ENCODE measurements around the gene VSX2.

The VSX2 gene

DNA sequence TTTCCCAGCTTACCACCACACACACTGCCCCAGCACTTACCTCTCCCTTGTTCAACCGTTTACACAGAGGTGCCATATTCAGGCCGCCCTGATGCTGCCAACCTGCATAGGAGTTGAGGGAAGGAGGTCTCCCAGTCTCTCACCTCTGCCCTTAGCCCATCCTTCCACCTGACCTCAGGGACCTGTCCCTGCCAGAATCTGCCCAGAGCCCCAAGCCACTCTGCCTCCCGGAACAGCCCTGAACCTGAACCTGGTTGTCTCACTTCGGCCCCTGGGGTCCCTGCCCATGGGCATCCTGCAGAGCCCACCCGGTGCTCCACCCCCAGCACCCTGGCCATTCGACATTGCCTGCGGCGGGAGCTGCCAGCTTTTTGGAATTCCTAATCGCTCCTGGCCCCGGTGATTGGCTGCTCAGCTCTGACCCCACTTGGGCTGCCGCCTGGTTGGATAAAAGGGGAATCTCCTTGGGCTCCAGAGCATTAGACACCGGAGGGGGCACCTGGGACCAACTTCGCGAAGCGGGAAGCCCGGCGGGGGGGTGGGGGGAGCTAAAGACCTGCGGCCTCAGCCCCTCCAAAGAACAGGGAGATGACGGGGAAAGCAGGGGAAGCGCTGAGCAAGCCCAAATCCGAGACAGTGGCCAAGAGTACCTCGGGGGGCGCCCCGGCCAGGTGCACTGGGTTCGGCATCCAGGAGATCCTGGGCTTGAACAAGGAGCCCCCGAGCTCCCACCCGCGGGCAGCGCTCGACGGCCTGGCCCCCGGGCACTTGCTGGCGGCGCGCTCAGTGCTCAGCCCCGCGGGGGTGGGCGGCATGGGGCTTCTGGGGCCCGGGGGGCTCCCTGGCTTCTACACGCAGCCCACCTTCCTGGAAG, at the start of gene VSX2:
TSS of gene VSX2 (plus strand) at position 476 of the 874 bp plus-strand sequence. CDS start at position 589, 113 bp downstream.
- DNase-seq (ENCODE audit: low read depth in 2 of 2) = no peak

DNA sequence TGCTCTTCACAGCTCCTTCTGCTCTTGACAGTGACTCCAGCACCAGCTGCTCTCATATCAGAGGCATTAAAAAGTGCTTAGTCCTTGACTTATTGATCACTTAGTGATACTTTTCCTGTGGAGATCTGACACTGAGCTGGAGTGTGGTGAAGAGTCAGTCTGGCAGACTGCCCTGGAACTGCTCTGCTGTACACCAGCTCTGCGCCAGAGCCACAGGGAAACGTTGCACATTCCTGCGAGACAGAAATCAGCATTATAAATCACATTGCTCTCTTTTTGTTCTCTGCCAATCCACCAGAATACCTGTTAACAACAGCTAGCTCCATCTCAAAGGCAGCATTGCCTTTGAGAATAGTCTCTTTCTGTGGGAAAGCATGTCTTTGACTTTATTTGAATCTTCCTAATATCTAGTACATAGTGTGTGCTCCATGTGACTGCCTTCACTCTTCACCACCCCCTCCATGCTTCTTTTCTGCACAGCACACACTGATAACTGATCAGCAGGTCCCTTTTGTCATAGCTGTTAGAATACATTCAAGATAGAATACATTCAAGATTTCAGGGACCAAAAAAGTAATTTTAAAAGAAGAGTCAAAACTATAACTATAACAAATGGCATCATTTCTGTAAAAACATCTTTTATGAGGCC, 48.2 kb upstream of the VSX2 start:
- no peak for DNase-seq (ENCODE audit: low read depth in 2 of 2)

DNA sequence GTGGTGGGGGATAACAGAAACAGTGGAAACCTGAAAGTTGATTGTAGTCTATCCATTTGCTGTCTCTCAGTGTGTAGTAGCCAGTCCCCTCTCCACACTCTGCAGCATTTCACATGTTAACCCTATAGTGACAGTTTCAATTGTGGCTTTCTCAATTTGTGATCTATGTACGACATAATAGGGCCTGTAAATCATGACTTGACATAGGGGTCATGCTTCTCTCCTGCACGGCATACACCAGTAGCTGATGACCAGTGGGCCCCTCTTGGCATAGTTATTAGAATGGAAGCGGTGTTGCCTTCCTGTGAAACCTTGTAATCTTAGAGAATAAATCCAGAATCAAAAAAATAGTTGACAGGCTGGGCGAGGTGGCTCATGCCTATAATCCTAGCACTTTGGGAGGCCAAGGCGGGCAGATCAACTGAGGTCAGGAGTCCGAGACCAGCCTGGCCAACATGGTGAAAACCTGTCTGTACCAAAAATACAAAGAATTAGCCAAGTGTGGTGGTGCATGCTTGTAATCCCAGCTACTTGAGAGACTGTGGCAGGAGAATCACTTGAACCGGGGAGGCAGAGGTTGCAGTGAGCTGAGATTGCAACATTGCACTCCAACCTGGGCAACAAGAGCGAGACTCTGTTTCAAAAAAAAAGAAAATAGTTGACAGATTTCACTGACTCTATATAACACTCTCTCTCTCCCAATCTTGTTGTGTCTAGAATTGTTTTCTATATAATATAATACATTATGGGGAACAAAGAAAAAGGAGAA, 44.6 kb upstream of the VSX2 start:
- DNase-seq (ENCODE audit: low read depth in 2 of 2) = no peak

DNA sequence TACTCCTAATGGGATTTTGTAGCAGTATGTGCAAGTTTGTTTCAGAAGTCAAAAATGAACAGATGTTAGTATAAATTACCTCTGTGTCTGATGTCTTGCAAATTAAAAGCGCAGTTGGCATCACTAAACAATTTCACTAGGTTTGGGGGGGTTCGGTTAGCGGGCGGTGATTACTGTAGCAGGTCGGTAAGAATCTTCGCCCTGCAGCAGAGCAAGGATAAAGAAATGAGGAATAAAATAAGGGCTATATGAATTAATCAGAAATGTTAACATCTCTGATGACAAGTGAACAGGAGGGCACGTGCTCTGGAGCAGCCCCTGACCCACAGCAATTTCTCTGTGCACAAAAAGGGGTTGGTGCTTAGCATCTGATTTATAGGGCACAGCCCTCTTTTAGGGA, 43.6 kb upstream of the VSX2 start:
- no peak for DNase-seq (ENCODE audit: low read depth in 2 of 2)

DNA sequence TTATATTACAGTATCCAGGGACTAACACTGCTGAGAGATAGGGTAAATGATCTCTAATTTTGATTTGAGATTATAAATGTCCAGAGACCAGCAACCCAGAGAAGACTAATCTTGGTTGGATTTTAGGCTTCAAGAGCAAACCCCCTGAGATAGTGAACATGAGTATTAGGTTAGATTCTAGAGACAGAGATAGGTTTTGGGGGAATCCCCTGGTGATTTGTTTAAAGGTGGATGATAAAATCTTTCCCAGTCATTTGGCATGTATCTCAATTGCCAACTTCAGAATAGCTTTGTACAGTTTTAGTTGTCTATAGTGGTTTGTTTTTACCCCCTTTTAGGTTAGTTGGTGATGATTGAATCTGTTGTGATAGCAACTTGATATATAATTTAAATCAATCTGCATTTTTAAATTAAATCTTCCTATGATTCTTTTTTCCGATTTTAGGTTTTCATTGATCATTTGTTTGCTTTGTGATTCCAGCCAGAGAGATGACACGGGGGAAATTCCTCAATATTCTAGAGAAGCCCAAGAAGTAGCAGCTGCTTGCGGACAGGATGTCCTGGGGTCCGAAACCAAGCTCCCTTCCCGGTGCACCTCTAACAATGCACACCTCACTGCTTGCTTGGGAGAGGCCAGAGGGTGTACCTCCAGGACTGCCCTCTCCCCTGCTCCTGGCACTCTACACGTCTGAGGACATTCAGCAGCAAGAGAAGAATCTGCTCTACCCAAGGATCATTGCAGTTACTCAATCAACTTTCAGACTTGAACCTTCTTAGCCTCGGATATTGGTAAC, 40.6 kb upstream of the VSX2 start:
- no peak for DNase-seq (ENCODE audit: low read depth in 2 of 2)

DNA sequence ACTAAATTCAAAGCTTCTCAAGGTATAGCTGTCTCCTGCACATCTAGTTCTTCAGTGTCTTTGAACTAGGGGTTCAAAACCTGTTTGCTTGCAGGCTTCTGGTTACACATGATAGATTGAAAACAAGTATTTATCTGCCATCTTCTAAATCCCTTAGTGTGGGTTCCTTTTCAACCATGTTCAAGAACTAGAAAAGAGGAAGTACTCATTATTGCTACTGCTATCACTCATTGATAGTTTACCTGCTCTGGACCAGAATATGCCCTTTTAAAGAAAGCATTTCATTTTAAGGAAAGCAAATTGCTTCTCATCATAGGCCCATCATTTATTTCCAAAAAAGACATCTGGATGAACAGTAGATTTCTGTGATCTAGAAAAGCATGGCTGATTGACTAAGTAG, 37.1 kb upstream of the VSX2 start:
- no peak for DNase-seq (ENCODE audit: low read depth in 2 of 2)

DNA sequence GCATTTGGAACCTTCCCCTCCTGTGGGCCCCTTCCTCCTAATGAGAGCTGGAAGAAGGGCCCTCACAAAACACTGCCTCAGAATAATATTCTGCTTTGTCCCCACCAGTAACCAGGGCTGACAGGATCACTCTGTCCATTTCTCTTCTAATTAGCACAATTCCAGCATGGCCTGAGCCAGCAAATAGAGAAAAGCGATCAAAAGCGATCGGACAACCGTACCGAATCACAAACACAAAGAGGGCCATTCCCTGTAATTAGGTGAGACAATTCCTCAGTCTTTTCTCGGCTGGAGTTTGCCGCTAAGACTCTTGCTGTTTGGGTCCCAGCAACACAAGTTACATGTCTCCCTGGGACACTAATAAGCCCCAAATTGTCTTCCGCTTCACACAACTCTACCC, 35.6 kb upstream of the VSX2 start:
- DNase-seq (ENCODE audit: low read depth in 2 of 2) = no peak

DNA sequence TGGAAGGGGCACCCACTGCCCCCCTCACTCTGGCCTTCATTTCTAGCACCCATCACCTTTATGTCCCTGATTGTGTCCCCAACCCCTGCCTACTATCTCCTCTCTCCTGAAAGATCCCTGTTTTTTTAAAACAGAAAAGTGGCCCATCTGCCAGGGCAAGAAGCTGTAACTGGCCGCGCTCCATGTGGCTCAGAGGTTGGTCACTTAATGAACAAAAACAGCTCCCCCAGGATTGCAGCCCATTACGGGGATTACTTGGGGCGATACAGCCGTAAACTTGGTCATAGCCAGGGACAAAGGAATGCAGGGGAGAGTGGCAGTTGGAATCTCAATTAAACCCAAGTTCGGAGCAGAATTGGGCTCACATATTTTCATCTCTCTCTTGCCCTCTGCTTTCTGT, 34.8 kb upstream of the VSX2 start:
- DNase-seq (ENCODE audit: low read depth in 2 of 2) = no peak

DNA sequence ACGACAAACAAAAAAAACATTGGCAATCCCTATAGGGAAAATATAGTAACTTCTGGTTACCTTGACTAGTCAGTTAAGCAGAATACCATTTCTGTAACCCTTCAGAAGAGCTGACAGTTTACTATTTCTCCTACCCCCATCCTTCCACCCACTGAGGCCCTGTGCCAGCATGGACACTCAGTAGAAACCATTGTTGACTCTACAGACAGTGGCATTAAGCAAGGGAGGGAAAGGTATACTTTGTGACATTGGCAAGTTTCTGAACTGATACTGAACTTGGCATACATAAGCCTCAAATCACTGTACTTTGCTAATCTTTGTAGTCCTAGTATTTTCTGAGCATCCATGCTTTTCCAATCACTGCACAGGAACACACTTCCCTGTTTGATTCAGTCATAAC, 33.4 kb upstream of the VSX2 start:
- no peak for DNase-seq (ENCODE audit: low read depth in 2 of 2)

DNA sequence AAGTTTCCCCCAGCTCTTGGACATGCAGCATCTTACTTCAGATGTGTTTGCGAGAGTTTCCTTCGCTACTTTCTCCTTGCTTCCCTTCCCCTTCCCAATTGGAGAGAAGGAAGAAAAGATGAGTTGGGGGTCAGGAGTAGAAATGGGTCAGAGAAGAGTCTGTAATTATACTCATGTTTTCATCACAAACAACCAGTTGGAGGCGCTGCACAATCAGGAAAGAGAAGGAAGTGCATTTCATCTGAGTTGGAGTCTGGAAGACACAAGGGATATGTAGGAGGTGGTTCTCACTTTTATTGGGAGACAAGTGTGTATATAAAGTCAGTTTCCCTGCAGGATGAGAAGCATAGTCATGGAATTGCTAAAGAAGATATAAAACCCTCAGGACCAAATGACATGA, 31.3 kb upstream of the VSX2 start:
- DNase-seq (ENCODE audit: low read depth in 2 of 2) = no peak

DNA sequence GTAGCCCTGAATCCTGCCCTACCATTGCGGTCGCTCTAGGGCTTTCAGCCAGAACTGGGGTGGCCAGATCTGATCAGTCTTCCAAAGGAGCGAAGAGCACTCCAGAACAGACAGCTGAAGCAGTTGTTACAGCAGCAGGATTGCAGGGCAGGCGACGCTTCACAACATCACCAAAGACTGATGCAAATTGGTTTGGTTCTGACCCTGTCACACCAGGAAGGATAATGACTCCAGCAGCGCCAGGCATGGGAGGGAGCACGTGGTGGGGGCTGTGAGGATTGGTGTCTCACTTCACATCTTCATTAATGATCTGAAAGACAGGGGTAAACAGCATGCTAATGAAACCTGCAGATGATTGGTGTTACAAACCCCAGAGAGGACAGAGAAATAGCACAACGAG, 30.6 kb upstream of the VSX2 start:
- no peak for DNase-seq (ENCODE audit: low read depth in 2 of 2)

DNA sequence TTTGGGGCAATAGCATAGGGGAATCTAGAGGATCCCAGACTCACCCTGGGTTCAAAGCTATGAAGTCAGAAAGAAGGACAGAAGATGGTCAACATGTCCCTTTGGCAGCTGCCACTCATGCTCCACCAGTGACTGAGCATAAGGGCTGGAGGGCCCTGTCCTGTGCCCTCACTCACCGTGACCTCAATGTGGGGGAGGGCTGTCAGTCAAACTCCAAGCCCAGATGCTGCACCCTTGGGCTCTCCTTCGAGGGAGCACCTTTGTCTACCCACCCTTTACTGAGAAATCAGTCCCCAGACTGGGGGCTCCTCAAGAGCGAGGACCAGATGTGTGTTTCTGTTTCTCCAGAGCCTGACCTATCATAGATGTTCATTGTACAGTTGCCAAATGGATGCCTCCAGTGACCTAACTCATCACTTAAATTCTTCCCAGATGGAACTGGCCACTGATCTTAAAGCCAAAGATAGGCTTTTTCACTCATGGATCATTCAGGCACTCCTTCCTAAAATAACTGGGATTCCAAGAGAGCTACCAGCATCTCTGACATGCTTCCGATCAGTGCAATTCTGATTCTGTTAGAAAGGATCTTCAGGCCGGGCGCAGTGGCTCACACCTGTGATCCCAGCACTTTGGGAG, 27.2 kb upstream of the VSX2 start:
- no peak for DNase-seq (ENCODE audit: low read depth in 2 of 2)

DNA sequence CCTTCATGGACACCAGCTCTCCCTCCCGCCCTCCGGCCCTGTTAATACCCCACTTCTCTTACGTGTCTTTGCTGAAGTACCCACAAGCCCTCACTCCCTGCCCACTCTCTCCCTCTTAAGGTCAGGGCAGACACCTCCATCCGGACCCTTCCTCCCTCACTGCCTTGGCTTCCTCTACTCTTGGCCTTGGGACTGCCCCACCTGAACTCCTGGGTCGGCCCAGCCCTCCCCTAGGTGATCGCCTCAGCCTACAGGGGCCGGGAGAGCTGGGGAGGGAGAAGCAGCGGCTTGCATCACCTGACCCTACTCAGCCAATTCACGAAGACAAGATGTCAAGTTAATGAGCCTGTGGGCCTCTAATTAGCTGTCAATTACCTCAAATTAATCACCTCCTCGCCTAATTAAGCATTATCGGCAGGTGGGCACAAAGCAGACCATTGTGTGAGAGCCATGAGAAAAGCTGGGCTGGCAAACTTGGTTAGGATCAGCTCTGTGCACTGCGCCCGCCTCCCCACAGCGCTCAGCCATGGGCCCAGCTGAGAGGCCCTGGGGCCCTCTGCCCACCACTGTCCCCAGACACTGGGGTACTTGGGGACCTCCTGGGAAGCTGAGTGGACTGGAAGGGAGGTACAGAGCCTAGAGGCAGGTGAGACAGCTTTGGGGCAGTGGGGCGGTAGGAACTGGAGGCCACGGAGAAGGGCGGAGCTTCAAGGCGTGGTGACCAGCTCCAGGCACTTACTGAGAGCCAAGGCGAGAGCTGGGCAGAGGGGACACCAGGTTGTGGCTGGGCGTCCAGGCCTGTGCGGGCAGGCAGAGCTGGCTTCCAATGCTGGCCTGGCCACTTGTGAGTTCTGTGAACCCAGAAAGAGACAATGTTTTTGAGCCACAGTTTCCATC, 25.1 kb upstream of the VSX2 start:
- DNase-seq (ENCODE audit: low read depth in 2 of 2) = no peak

DNA sequence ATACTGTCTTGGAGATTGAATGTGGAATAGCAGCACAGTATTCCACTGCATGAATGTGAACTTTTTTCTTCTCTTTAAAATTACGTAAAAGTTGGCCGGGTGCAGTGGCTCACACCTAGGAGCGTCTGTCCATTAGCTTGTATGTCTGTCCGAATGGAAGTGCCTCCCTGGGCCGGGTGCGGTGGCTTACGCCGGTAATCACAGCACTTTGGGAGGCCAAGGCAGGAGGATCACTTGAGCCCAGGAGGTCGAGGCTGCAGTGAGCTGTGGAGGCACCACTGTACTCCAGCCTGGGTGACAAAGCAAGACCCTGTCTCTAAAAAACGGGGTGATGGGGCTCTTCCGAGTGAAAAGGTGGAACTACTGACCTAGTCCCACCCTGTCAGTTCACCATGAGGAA, 22.6 kb upstream of the VSX2 start:
- no peak for DNase-seq (ENCODE audit: low read depth in 2 of 2)

DNA sequence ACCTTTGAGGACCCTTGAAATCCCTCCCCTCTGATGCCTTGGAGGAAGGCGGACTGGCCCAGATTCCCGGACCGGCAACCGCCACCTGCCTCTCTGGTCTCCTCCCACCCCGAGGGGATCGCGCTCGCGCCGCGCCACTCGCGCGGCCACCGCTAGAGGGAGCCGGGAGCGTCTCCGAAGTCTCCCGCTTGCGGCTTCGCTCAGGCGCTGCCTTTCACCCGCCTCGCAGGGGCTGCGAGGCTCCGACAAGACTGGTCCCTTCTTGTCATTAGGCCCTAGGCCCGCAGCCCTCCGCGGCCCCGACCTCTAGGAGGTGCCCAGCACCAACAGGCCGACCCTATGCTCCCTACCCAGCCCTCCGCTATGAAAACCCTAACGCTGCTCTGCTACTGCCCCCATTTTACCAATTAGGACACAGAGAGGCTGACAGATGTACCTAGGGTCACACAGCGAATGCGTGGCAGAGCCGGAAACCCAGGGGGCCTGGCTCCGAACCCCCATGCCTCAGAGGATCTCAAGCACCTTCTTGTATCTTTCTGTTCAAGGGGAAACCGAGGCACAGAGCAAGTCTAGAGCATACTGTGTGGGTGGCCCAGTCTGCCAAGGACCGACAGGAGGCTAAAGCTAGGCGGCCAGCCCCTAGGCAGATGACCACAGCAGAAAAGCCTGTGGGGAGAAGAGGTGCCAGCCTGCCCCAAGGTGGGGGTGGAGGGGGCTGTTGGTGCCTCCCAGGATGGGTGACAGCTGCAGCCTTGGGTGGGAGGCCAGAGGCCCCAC, 21.4 kb upstream of the VSX2 start:
- peak; percentile 48 to 75 for DNase-seq (ENCODE audit: low read depth in 2 of 2)

DNA sequence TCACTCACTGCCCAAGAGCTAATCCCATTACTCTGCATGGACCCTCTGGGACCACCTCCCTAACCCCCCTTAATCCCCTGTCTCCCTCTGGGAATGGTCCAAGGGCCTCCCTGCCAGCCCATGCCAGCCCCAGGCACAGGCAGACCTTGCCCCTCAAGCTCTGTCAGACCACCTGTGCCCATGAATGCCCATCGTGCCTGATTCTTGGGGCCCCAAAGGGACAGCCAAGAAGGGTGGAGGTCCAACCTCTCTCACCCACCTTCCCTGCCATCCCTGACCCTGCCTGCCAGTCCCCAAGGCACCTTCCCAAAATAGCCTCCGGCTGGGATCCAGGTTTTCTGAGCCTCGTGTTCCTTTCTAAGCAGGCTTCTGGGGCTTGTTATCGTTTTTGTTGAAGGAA, 20.8 kb upstream of the VSX2 start:
- DNase-seq (ENCODE audit: low read depth in 2 of 2) = no peak

DNA sequence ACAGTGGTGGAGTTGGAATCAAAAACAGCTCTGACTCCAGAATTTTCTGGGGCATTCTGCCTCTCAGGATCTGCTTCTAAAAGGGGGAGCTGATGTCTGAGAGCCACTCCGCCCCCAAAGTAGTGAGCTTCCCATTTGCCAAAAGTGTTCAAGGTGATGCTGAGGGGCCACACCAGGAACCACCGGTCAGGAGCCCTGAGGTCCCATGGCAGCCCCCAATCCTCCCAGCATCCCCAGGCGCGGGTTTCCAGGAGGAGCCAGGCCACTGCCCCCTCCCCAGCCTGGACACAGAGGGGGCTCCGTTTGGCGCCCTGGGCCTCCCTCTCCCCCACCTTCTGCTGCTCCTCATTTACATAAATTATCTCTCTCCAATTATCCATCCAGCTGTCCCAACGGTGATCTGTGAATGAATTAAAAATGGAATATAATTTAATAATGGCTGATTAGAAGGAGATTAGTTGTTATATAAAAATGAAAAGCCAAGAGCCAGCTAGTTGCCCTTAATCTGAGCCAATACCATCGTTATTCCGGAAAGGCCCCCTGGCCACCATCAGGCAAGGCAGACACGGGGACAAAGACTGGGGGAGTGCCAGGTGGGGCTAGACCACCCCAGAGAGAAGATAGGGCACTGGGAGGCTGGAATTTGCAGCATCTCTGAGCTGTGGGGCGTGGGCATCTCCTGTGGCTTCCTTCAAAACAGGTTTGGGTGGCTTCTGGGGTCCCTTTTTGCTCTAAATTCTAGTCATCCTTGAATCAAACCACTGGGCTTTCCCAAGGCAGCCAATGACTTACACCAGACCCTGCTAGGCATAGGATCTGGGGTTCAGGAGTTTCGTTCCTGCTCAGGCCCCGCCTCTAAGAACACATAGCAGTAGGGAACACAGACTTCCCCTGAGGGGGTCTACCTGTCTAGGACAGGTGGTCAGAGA, 19.7 kb upstream of the VSX2 start:
- no peak for DNase-seq (ENCODE audit: low read depth in 2 of 2)

DNA sequence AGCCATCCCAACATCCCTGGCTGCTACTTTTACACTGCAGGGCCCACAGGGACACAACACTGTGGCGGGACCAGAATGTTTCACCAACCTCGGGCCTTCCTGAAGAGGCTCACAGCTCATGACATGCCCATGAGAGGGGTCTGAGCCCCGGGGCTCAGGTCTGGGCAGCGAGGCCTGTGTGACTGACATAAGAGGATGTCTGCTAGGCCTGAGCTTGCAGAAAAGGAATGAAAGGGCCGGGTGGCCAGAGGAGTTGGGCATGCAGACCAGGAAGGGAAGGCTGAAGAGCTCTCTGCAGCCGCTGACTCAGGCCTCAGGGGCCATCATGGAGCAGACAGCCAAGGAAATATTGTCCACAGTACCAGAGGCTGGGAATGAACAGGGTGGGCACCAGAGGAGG, 18.3 kb upstream of the VSX2 start:
- no peak for DNase-seq (ENCODE audit: low read depth in 2 of 2)

All from stimulated activated CD4-positive, alpha-beta T cell treated with anti-CD3 and anti-CD28 coated beads, Interleukin-12 subunit alpha, Interleukin-12 subunit beta, amount 100 ng/mL, for 24 hours (primary cell).